Stimulated activated CD4-positive, alpha-beta T cell treated with anti-CD3 and anti-CD28 coated beads, Interleukin-12 subunit alpha, Interleukin-12 subunit beta, amount 100 ng/mL, for 24 hours (primary cell): Measurements from ENCODE around the gene OSBPL7.

Source experiments
- DNase-seq, 2 experiments: peaks; one replicate each; pipeline ENCODE4 v3.0.0-alpha.2; 2020; ENCODE audit warnings: low read depth in 2 of 2

OSBPL7 gene

GRCh38 chr17:47823519-47823918, 1.9 kb upstream of the OSBPL7 start:
- DNase-seq: no peak

GRCh38 chr17:47822785-47823184, 1.2 kb upstream of the OSBPL7 start:
- DNase-seq: no peak

DNA sequence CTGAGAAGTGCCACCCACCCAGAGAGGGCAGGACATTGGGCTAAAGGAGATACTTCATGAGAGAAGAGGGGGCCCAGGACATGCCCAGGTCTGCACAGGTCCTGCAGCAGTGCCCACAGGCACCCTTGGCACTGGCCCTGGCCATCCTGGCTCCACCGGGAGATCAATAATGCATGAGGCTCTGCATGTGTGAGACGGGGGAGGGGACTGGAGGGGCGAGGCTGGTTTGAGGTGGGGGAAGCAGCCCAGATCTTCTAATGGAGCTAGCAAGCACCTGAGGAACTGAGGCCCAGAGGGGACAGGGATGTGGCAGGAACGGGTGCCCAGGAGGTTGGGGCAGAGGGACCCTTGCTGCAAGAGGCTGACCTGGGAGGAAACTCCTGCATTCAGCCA, 567 bp downstream of the OSBPL7 start:
- DNase-seq: no peak

DNA sequence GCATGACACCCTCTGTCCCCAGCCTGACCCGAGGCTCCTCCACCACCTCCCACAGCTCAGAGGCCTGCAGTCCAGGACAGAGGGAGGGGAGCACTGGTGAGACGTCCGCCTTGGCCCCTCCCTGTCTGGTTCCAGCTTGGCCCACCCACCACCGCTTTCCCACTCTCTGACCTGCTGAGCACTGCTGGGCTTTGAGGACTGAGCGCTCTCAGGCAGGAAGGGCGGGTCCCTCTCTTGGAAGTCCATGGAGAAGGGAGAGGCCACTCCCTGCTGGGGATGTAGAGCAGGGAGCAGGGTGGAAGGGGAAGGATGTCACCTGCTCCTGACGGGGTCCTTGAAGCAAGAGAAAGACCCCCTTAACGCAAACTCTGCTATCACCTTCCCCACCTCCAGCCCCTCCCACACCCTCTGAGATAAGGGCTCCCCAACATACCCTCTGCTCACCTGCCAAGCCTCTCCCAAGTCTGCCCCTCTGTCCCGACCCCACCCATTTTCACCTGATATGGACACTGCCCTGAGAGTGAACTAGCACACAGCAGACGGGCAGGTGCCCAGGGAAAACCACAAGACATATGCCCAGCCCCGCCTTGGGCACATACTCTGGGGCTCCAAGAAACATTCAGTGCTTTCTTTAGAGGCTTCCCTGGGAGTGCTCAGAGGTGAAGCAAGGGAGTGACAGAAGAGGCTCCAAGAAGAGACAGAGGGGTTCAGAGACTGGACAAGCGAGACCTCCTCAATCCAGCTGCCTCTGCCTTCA, 1.4 kb downstream of the OSBPL7 start:
- no peak for DNase-seq

- no peak for DNase-seq
These were observed 2.1 kb downstream of the OSBPL7 start for GRCh38 chr17:47819475-47819874.

GRCh38 chr17:47818002-47818695, 3.4 kb downstream of the OSBPL7 start:
- no peak for DNase-seq

GRCh38 chr17:47816947-47817346, 4.6 kb downstream of the OSBPL7 start:
- DNase-seq: no peak

DNA sequence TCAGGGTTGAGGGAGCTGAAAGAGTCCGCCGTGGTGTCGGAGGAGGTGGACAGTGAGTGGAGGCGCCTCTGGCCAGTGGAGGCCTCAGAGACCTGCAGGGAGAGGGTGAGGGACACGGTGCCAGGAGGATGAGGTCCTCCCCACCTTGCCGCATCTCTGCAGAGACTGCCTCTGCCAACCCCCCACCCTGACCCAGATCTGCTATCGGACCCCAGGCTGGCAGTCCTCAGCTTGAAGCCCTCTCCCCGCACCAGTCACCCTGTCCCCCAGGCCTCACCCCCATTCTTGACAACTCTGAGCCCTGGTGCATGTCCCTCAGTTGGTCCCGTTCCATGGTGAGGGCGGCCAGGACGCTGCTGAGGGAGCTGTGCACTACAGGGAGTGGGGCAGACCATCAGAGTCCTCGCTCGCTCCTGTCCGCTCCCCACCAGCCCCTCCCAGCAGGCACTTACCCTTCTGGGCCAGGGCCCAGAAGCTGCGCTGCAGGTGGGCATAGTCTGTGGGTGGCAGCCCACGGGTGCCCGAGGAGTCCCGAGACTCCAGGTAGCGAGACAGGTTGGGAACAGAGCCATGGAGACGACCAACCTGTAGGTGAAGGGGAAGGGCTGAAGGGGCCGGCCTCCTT, 5.4 kb downstream of the OSBPL7 start:
- DNase-seq: no peak

- no peak for DNase-seq
These were observed 6.3 kb downstream of the OSBPL7 start for GRCh38 chr17:47815106-47815918.

DNA sequence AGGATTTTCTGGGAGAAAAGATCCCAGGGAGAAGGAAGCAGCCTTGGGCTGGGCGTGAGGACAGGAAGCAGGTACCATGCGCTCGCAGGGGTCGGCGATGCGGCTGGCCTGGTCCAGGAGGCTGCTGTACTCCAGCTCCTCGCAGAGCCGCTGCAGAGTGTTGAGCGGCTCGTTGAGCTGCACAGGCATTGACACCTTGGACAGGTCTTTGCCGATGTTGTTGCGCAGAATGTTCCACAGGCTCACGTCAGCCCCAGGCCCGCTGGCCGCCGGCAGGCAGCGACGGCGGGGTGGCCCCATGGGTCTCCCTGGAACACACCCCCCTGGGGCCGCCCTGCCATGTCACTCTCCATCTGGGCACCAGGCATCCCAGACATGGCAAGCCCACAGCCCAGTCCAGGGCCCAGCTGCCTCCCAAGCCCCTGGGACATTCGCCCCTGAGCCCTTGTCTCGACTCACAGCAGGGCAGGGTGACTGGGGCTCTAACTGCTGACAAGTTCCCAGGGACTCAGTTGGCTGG, 8.0 kb downstream of the OSBPL7 start:
- DNase-seq: no peak

DNA sequence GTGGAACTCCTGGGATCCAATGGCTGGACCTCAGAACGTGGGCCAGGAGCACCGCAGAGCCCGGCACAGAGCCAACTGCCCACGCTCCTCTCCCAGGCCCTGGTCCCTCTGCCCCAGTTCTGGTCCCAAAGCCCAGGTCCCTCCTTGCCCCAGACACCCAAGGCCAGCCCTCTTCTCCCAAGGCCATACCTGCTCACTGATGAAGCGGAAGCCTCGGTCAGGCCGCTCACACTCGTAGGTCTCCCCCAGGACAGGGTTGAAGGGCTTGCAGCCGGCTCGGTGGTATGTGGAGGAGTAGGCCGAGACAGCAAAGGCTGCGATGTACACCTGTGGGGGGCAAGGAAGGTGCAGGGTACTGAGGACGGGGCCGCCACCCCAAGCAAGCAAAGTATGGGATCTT, 8.5 kb downstream of the OSBPL7 start:
- no peak for DNase-seq

DNA sequence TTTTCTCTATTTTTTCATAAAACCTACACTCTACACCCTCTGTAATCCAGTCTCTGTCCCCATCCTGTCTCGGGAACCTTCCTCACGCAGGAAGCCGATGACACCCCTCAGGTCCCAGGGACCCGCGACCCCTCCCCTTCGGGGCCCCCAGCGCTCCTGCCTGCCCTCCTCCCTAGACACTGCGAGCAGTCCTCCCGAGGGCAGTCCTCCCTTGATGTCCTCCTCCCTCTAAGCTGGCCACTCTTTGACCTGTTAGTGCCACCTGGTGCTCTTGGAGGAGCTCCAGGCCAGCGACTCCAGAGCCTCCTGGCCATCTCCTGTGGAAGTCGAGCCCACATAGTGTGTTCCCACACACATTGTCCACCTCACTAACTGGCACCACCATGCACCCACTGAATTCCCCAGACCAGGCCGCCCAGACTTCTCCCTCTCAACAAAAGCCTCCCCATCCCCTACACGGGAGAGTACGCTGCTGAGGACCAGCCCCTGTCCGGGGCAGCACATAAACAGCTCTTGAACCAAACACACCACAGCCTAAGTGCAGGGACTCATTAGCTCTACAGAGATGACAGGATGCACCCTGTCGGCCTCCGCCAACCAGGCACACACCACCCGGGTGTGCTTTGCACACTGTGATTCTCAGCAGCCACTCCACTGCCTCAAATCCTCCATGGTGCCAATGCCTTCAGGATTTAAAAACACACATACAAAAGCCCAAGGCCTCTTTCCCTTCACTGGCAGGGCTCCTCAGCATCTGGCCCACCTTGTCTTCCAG, 9.3 kb downstream of the OSBPL7 start:
- DNase-seq: no peak

DNA sequence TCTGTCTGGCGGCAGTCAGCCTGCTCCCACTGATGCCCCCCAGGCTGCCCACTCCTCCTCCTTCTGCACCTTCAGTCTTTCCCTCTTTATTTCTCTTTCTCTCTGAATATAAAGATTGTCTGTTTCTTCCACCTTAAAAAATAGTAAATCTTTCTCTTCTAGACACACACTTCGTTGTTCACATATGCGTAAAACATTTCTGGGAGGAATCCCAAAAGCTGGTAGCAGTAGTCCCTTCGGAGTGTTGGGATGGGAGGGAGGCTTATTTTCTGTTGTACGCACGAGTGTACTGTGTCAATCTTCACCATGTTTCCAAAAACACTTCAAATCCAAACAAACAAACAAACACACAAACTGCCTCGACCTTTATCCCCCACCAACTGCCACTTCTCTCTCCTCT, 9.9 kb downstream of the OSBPL7 start:
- DNase-seq: no peak

DNA sequence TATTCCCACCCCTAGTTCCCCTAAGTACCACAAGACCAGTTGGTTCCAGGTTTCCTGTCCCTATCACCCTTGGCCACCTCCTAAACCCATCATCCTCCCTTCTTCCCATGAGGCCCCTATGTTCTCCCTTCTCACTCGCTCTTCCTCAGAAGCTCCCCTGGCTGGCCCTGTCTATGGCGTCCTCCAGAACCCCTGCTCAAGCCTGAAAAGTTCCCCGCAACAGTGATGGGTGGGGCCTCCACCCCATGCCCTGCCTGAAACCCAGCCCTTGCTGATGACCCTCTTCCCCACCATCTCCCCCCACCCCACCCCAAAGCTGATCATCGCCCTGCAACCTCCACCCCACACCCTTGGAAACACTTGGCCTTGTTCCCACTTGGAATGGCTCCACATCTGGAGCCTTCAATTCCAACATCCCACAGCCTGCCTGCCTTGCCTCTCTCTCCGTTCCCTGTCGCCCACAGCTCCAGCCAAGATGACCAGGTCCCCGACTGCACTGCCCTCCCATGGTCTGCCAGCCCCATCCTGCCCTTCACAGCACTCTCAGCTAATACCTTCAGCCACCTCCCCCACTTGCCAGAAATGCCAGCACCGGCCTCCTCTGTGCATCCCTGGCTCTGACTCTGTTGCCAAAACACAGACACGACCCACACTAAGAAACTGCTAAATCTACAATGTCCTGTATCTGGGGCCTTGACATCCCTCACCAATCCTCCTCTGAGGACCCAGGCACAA, 10.5 kb downstream of the OSBPL7 start:
- DNase-seq: no peak

DNA sequence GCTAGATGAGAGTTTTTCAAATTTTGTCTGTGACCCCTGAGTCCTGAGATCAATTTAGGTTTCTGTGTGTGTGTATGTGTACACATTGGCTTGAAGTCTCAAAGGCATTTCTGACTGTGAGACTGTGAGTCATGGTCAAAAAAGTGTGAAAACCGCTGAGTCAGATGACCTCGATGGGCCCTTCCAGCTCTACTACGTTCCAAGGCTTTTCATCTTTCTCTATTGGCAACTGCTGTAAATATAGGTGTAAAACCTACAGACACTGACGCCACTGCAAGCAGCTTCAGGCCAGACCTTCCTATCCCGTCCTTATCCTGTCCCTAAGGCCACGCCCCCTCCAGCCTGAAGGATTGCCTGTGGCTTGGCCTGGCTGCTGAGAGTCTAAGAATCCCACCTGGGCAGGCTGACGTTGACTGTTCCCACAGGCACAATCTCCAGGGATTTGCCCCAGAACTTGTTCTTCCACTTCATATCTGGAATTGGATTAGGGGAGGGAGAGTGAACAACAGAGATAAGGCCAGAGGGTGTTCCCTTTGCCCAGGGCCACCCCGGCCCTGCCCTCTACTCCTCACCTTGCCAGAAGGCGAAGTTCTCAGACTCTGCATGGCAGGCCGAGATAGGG, 11.3 kb downstream of the OSBPL7 start:
- DNase-seq: no peak

DNA sequence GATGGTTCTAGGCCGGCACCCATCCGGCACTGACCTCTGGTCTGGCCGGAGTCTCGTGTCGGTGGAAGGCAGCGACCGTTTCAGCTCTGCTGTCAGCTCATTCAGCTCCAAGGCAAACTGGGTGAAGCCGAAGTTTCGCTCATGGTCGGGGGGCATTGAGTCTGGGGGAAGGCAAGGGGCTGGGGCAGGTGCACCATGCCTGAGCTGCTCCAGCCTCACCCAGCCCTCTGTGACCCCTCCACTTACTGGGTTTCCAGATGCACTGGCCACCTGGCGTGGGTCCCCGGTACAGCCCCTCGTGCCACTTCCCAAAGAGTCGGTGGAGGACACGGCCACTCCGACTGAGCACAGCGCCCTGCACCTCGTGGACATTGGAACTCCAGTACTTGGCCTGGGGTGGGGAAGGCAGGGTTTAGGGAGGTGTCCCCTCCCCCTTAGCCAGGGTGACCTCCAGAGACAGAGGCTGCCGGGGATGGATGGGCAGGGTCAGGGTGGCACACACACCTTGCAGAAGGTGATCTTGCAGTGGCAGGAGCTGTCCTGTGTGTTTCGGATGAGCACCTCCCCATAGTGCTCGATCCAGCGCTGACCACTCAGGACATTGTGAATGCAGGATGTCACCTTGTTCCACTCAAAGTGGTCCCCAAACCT, 12.6 kb downstream of the OSBPL7 start:
- DNase-seq: no peak

- no peak for DNase-seq
These were observed 13.4 kb downstream of the OSBPL7 start for GRCh38 chr17:47808036-47808829.

DNA sequence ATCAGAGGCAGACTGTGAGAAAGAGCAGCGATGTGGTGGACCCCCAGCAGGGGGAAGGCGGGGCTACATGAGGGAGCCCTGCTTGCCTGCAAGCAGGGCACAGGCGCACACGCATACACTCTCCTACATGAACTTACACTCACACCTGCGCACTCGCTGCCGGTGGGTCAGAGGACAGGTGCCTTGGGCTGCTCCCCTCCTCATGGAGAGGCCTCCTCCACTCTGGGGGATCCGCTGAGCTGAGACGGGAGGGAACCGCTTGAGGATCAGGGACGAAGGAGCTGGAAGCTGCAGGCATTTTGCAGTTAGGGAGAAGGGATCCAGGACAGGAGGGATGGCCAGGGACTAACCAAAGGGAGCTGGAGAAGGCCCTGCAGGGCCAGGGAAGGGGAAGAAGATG, 14.2 kb downstream of the OSBPL7 start:
- DNase-seq: no peak

DNA sequence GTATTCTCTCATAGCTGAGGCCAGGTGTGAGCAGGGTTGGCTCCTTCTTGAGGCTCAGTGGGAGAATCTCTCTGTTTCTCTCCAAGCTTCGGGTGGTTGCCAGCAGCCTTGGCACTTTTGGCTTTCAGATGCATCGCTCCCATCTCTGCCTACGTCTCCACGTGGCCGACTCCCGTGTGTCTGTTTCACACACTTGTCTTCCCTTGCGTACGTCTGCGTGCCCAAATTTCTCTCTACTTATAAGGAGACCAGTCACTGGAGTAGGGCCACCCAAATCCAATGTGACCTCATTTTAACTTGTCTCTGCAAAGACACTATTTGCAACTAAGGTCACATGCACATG, 14.7 kb downstream of the OSBPL7 start:
- DNase-seq: no peak
